Measurements from ENCODE around the gene CTDP1.

GRCh38 chr18:79733986-79734770 is 54.6 kb downstream of the CTDP1 start:
- TF ChIP-seq JUND (IDR thresholded peaks at IDR 0.05) (no peak), CTCF (IDR thresholded peaks at IDR 0.05; ENCODE audit: low read depth, low read length, missing input control) (no peak), NR2F2 (IDR thresholded peaks at IDR 0.05) (no peak)

Data from liver (tissue), 3 donors.